K562 (cell line): ENCODE measurements around the gene SSBP2. TPM values are rescaled to one million over a fixed set of nuclear protein-coding genes. Genes with fewer than 3 reads are reported as not detected.

Experiments used
- ATAC-seq: fragments of 200-7000 bp; cut with Tn5 transposase; 3 replicates; pipeline ENCODE4 v1.9.1; 2020; ENCODE audit warnings: moderate library complexity
- BruUV-seq: library from RNA; stranded (reverse); fragments of 400-500 nt; replicated peaks from 2 replicates; lab custom pipeline; 2021; lab: Mats Ljungman, UMichigan
- CTCF ChIA-PET: fragments of 300-600 bp; formaldehyde crosslinking; extraction: SDS; loops from one replicate; lab custom pipeline; 2021; ENCODE audit warnings: low intra/inter-chr PET ratio; lab: Yijun Ruan, JAX
- POLR2A ChIA-PET: fragments of 300-600, 350-650 bp; sonication (Branson Sonifier 250); formaldehyde crosslinking; extraction: SDS; loops from one replicate; lab custom pipeline; 2021; ENCODE audit warnings: antibody characterized with exemption, inconsistent platforms; lab: Yijun Ruan, JAX
- DNase-seq, 4 experiments: peaks; one replicate each; pipeline versions ENCODE4 v3.0.0 to v3.0.0-alpha.2; 2011 to 2018; ENCODE audit warnings: low spot score in 3 of 4, mixed read lengths in 3 of 4; ENCODE audit errors: extremely low read depth in 1 of 4
- FAIRE-seq: peaks from 2 replicates; lab custom pipeline; 2011; peaks lifted over from hg19 to GRCh38; lab: Jason Lieb, UNC
- H2AFZ ChIP-seq: 2 replicates; pipeline ENCODE4 v1.6.0; 2011; ENCODE audit warnings: low read depth, low read length, control low read depth, inconsistent platforms
- H3K27ac ChIP-seq: fragments of 200-600 bp; 3 replicates; pipeline ENCODE4 v1.8.0; 2011; ENCODE audit warnings: low read depth, mild to moderate bottlenecking, control low read depth, inconsistent platforms, low read length, moderate library complexity, mixed read lengths; ENCODE audit errors: extremely low read depth
- H3K27me3 ChIP-seq, 2 experiments: fragments of 300-600 bp in 1 of 2; 2 replicates in 1 of 2; 3 replicates in 1 of 2; pipeline versions ENCODE4 v1.6.0 to v1.8.0; 2011; ENCODE audit warnings: inconsistent platforms in 2 of 2, low read length in 2 of 2, mild to moderate bottlenecking in 1 of 2, mixed read lengths in 1 of 2, moderate library complexity in 1 of 2; ENCODE audit not compliant: control insufficient read depth in 2 of 2, insufficient read depth in 2 of 2
- H3K36me3 ChIP-seq: fragments of 300-600 bp; 3 replicates; pipeline ENCODE4 v1.8.0; 2011; ENCODE audit warnings: mild to moderate bottlenecking, low read length, inconsistent platforms; ENCODE audit not compliant: control insufficient read depth, insufficient read depth
- H3K4me1 ChIP-seq, 2 experiments: fragments of 200-600 bp in 1 of 2; replicated peaks in 1 of 2; 2 replicates in 1 of 2; 3 replicates in 1 of 2; pipeline versions ENCODE4 v1.5.1 to v1.8.0; 2011; ENCODE audit warnings: inconsistent platforms in 2 of 2, low read length in 2 of 2, mild to moderate bottlenecking in 1 of 2, mixed read lengths in 1 of 2, moderate library complexity in 1 of 2; ENCODE audit not compliant: control insufficient read depth in 2 of 2, insufficient read depth in 2 of 2
- H3K4me2 ChIP-seq: 2 replicates; pipeline ENCODE4 v1.6.1; 2011; ENCODE audit warnings: low read length, control low read depth, inconsistent platforms, mixed read lengths; ENCODE audit not compliant: insufficient read depth
- H3K4me3 ChIP-seq: fragments of 200-600 bp; sonication (generic), shearing (Covaris generic); 2 replicates; pipeline ENCODE4 v1.5.1; 2016; ENCODE audit warnings: control low read depth, inconsistent platforms
- H3K79me2 ChIP-seq: fragments of 200-600 bp; 3 replicates; pipeline ENCODE4 v1.8.0; 2011; ENCODE audit warnings: low read length, inconsistent platforms; ENCODE audit not compliant: control insufficient read depth, insufficient read depth
- H3K9ac ChIP-seq, 2 experiments: 2 replicates each; pipeline versions ENCODE4 v1.6.0 to v1.6.1; 2011; ENCODE audit warnings: low read depth in 2 of 2, low read length in 2 of 2, control low read depth in 1 of 2, inconsistent platforms in 1 of 2, mild to moderate bottlenecking in 1 of 2, mixed read lengths in 1 of 2; ENCODE audit not compliant: insufficient read depth in 1 of 2
- H3K9me1 ChIP-seq: one replicate; pipeline ENCODE4 v1.6.0; 2011; ENCODE audit warnings: inconsistent platforms, mild to moderate bottlenecking, low read length, moderate library complexity; ENCODE audit not compliant: control insufficient read depth, insufficient read depth
- H3K9me3 ChIP-seq: replicated peaks from 2 replicates; pipeline ENCODE4 v1.5.1; 2011; ENCODE audit warnings: low read depth, low read length, inconsistent platforms; ENCODE audit not compliant: control insufficient read depth, insufficient read depth
- H4K20me1 ChIP-seq: replicated peaks from 2 replicates; pipeline ENCODE4 v1.6.1; 2011; ENCODE audit warnings: low read length, inconsistent platforms, mixed read lengths; ENCODE audit not compliant: control insufficient read depth, insufficient read depth
- CREBBP ChIP-seq: IDR thresholded peaks from one replicate; pipeline ENCODE4 v1.6.1; 2012; ENCODE audit warnings: low read depth, mild to moderate bottlenecking, control low read depth, inconsistent platforms, low read length
- ESRRA ChIP-seq: fragments of 450-650 bp; IDR thresholded peaks from 2 replicates; pipeline ENCODE4 v1.6.1; 2014; ENCODE audit warnings: low read depth, mild to moderate bottlenecking, moderate library complexity, borderline replicate concordance
- POLR2G ChIP-seq: fragments of 200-400 bp; formaldehyde crosslinking; IDR thresholded peaks from 2 replicates; pipeline ENCODE4 v1.6.1; 2017; ENCODE audit warnings: low read depth, mild to moderate bottlenecking, antibody characterized with exemption, low read length, moderate library complexity
- SMARCA5 ChIP-seq: fragments of 450-650 bp; IDR thresholded peaks from 2 replicates; pipeline ENCODE4 v1.6.1; 2016
- WGBS: fragments of 100-300 bp; shearing (Covaris generic); methylation state at CpG from one replicate; pipeline ENCODE4 v1.1.6; 2016; ENCODE audit warnings: low coverage, mixed read lengths; ENCODE audit not compliant: insufficient coverage; ENCODE audit errors: missing lambda C conversion rate; 5-methylcytosine and 5-hydroxymethylcytosine counted together
- in situ Hi-C: fragments of 300-500 bp; cut with MboI; formaldehyde crosslinking; loops from 4 replicates; pipeline ENCODE4 v1.15.0; 2018; ENCODE audit warnings: inconsistent platforms, mixed read lengths
- intact Hi-C: fragments of 100-400 bp; cut with micrococcal nuclease; formaldehyde crosslinking; loops from 2 replicates; pipeline ENCODE4 v1.14.2; 2022
- polyA plus RNA-seq, 8 experiments: library from polyadenylated mRNA; depleted of rRNA in 4 of 8; stranded (reverse) in 5 of 8; unstranded in 3 of 8; fragments of >200 nt; fragmentation: Nextera tagmentation in 2 of 8; fragmentation: Illumina TruSeq in 1 of 8; extraction: Ambion mirVana in 2 of 8; extraction: Trizol in 1 of 8; gene quantifications; 2 replicates each; pipeline versions ENCODE4 v1.2.1 to v1.2.3, GENCODE V29; 2011 to 2014; ENCODE audit warnings: inconsistent platforms in 1 of 8, missing spikeins in 1 of 8
- total RNA-seq, 7 experiments: library from RNA; depleted of rRNA in 6 of 7; stranded (reverse); fragments of >200 nt in 6 of 7; fragmentation: Illumina TruSeq in 2 of 7; extraction: Trizol in 2 of 7; gene quantifications; 2 replicates each; pipeline versions ENCODE4 v1.2.1 to v1.2.3, GENCODE V29; 2011 to 2021; ENCODE audit warnings: low replicate concordance in 1 of 7
- TF ChIP-seq, protein P1 (sequence below): fragments of 250-450 bp; sonication (Bioruptor Pico); IDR thresholded peaks from 2 replicates; pipeline ENCODE4 v1.5.0; 2021; ENCODE audit warnings: mild to moderate bottlenecking, borderline replicate concordance
- TF ChIP-seq, protein P2 (sequence below): fragments of 450-650 bp; IDR thresholded peaks from 2 replicates; pipeline ENCODE4 v1.6.1; 2016; ENCODE audit warnings: missing biosample characterization, missing genetic modification characterization

SSBP2 gene
- total and polyA plus RNA-seq, 9 of the 15 experiments (the other 6 are each of a cell fraction or from before 2014, with no cell fraction given), result 22.3 to 133 (median 42.1) TPM

DNA sequence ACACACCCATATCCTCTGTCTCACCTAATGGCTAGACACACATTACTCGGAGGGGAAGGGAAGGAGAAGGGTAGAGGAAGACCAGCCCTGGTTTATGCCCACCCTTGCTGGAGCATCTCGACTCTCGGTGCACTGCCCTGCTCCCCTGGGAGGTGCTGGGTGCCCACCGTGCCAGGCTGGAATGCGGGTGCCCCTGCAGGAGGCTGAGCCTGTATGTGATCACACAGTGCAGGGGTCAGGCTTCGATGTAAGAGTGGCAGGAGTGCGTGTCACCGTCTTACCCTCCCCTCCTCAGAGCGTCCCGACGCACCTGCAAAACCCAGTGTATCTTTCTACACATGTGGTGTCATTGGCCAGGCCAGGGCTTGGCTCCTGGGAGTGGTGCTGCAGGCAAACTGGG lies 349.6 kb downstream of the SSBP2 start:
- Histone ChIP-seq H3K27me3 (peaks cover 5 to 6% of the 10 kb centered on the region in 2 experiments; a peak in 3 of 5 replicates), H3K79me2 (no peaks in the 10 kb centered on the region), H3K9me1 (no peaks in the 10 kb centered on the region), H3K9me3 (no peaks in the 10 kb centered on the region), H3K4me2 (no peak overlapping the region), H3K4me3 (no peak overlapping the region), H4K20me1 (no peaks in the 10 kb centered on the region), H3K4me1 (peaks cover 0 to 3% of the 10 kb centered on the region in 2 experiments; a peak in 1 of 5 replicates), H3K27ac (no peak overlapping the region), H3K9ac (no peak overlapping the region), H2AFZ (no peak overlapping the region), H3K36me3 (no peaks in the 10 kb centered on the region)
- ATAC-seq (no peak; the same call in 2 of the 3 replicates), DNase-seq (no peak), FAIRE-seq (no peak)
- intact Hi-C loops (no loop called here), in situ Hi-C loops (no loop called here)
- CTCF ChIA-PET, result no interaction called here
- WGBS, result 16% methylated on average over 11 of the region's 11 CpGs
- no TSS peak for BruUV-seq
- POLR2A ChIA-PET, result no interaction called here
- TF ChIP-seq, protein P1, sequence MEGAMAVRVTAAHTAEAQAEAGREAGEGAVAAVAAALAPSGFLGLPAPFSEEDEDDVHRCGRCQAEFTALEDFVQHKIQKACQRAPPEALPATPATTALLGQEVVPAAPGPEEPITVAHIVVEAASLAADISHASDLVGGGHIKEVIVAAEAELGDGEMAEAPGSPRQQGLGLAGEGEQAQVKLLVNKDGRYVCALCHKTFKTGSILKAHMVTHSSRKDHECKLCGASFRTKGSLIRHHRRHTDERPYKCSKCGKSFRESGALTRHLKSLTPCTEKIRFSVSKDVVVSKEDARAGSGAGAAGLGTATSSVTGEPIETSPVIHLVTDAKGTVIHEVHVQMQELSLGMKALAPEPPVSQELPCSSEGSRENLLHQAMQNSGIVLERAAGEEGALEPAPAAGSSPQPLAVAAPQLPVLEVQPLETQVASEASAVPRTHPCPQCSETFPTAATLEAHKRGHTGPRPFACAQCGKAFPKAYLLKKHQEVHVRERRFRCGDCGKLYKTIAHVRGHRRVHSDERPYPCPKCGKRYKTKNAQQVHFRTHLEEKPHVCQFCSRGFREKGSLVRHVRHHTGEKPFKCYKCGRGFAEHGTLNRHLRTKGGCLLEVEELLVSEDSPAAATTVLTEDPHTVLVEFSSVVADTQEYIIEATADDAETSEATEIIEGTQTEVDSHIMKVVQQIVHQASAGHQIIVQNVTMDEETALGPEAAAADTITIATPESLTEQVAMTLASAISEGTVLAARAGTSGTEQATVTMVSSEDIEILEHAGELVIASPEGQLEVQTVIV (CRISPR knock-in tag), result no peak
- TF ChIP-seq CREBBP (no peak), SMARCA5 (no peak), ESRRA (no peak), POLR2G (peak; percentile 28; the same call in 1 of the 2 replicates)
- TF ChIP-seq, protein P2, sequence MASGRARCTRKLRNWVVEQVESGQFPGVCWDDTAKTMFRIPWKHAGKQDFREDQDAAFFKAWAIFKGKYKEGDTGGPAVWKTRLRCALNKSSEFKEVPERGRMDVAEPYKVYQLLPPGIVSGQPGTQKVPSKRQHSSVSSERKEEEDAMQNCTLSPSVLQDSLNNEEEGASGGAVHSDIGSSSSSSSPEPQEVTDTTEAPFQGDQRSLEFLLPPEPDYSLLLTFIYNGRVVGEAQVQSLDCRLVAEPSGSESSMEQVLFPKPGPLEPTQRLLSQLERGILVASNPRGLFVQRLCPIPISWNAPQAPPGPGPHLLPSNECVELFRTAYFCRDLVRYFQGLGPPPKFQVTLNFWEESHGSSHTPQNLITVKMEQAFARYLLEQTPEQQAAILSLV (tag), result no peak
